Stimulated activated naive CD4-positive, alpha-beta T cell (primary cell): ENCODE measurements around the gene F11R.
"Not testable (repeated sequence)": the region's sequence is repeated elsewhere in the genome, so short reads cannot be mapped to it uniquely, and the experiment has no call there.

Experiments used
- DNase-seq, 6 experiments: peaks; one replicate each; lab custom pipeline; 2025; lab: John Stamatoyannopoulos, UW

The F11R gene

GRCh38 chr1:161013131-161013487 is 7.8 kb downstream of the F11R start:
- DNase-seq, result no peak

GRCh38 chr1:161012420-161012819 is 8.5 kb downstream of the F11R start:
- no peak for DNase-seq

DNA sequence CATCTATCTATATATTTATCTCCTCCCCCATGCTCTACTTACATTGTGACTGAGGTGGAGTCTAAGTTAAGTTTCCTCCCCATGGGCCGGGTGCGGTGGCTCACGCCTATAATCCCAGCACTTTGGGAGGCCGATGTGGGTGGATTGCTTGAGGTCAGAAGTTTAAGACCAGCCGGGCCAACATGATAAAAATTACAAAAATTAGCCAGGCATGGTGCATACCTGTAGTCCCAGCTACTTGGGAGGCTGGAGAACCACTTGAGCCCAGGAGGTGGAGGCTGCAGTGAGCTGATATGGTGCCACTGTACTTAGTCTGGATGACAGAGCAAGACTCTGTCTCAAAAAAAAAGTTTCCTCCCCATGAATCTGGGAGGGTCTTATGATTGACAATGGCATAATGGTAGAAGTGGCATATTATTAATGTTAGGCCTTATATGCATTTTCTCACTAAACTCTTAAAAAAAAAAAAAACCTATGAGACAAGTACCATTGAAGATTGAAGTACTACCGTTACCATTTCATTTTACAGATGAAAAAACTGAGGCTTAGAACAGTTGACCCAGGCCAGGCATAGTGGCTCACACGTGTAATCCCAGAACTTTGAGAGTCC is 11.2 kb downstream of the F11R start:
- no peak for DNase-seq

GRCh38 chr1:161008869-161009510 is 12.0 kb downstream of the F11R start:
- DNase-seq, result no peak

DNA sequence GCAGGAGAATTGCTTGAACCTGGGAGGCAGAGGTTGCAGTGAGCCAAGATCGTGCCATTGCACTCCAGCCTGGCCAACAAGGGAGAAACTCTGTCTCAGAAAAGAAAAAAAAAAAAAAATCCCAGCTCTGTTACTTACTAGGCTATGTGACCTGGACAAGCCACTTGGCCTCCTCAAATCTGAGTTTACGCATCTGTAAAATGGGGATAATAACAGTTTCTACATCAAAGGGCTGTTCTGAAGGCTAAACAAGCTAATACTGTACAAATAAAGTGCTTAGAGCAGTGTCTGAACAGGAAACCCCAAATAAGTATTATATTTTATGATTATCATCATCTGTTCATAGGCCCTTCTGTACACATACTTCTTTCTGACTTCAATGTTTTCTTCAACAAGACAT is 13.6 kb downstream of the F11R start:
- DNase-seq, result no peak

DNA sequence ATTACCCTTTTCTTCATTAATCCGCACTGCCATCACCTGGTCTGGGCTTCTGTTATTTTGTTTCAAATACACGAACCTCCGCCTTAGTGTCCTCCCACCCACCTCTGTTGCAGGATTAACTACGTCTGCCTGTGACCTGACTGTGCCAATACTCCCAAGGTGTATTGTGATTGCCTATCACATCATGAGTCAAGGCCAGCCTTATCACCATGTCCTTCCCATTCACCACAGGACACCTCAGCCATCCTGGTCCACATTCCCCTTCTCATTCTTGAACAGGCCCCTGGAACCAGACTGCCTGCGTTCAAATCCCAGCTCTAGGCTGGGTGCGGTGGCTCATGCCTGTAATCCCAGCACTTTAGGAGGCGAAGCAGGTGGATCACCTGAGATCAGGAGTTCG is 14.4 kb downstream of the F11R start:
- no peak for DNase-seq

DNA sequence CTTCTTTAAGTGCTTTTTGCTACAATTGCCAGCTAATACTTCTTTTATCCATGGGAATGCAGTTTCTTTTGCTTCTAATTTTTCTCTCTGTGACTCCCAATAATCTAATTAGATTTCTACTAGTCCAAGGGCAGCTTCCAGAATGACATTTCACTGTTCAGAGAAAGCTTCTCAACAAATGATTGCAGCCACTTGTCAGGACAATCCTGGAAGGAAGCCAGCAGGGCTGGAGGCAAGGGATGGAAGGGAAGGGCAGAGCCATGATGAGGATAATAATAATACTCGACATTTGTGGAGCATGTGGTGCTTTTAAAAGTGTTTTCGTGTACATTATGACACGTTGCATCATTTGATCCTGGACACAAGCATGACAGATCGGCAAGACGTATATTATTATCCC is 19.4 kb downstream of the F11R start:
- DNase-seq, result no peak

GRCh38 chr1:161000736-161001480 is 20.0 kb downstream of the F11R start:
- DNase-seq, result no peak

DNA sequence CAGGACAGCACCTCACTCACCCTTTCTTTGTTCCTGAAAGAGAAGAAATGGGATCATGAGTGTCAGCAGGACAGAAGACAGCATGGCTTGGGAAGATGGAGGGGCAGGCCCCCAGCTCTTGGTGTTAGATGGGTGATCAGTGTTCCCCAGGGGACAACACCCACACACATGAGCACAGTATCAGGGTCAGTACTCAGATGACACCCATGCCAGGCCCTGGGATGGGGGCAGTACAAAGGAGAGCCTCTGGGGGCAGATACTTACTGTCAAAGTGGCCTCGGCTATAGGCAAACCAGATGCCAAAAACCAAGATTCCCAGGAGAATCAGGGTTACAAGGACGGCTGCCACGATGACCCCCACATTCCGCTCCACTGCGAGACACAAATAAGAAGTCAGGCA is 21.6 kb downstream of the F11R start:
- DNase-seq, result no peak

- DNase-seq, result peak in 5 of 6 experiments; percentile 16 to 36 (median 30)
Observed at GRCh38 chr1:160997323-160998038, 23.5 kb downstream of the F11R start.

- no peak for DNase-seq
Observed at GRCh38 chr1:160996178-160996577, 24.8 kb downstream of the F11R start.

GRCh38 chr1:160993544-160994193 is 27.3 kb downstream of the F11R start:
- no peak for DNase-seq

GRCh38 chr1:160992036-160992435 is 28.9 kb downstream of the F11R start:
- DNase-seq, result not testable (repeated sequence)

DNA sequence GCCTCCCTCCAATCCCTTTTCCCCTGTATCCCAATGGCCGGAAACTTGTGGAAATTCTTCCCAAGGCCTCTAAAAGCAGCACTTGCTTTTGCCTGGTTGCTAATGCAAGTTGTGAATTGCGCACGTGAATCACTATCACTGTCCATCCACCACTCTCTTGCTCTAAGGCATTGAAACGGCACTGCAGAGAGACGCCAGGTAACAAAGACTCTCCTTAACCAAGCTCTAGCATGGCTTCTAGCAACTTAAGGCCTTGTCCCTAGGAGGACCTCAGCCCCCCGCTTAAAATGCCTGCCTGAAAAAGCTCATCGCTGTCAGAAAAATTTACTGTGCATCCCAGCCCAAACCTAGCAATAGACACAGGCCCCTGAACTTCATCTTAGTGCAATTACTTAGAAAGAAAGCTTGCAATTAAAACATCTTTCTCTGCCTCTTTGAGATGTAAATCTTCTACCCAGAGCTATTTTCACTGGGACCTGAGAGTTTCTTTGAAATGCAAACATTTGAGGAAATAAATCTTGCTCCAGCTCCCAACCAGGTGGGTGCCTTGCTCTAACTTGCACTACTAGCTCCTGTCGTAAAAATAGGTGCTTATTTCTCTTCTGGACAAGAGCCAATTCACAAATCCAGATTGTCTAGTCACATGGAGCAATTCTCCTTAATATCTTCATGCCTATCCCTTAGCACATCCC is 33.4 kb downstream of the F11R start:
- DNase-seq, result no peak

- no peak for DNase-seq
Observed at GRCh38 chr1:160985723-160986122, 35.2 kb downstream of the F11R start.

GRCh38 chr1:160981584-160982411 is 39.2 kb downstream of the F11R start:
- DNase-seq, result peak in 3 of 6 experiments; percentile 3 to 5 (median 3)

- no peak for DNase-seq
Observed at GRCh38 chr1:160979286-160979685, 41.7 kb downstream of the F11R start.

DNA sequence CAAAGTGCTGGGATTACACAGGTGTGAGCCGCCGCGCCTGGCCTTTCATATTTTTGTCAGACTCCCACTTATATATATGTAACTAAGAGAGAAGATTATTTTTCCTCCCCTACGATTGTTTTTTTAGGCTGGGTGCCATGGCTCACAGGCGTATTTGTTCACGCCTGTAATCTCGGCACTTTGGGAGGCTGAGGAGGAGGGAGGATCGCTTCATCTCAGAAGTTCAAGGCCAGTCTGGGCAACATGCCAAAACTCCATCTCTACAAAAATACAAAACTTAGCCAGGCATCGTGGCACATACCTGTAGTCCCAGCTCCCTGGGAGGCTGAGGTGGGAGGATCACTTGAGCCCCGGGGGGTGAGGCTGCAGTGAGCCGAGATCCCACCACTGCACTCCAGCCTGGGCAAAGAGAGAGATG is 42.4 kb downstream of the F11R start:
- DNase-seq, result no peak

GRCh38 chr1:160975026-160975425 is 45.9 kb downstream of the F11R start:
- DNase-seq, result no peak

DNA sequence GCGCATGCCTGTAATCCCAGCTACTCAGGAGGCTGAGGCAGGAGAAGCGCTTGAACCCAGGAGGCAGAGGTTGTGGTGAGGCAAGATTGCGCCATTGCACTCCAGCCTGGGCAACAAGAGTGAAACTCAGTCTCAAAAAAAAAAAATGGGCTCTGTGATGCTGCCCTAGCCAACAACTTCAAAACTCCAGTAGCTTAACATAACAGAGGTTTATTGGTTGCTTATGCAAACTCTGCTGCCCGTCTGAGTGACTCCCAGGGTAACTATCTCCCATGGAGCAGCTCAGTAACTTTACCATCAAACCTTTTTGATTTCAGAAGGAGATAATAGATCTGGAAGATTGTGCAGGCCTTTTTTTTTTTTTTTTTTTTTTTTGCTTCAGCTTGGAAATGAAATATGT is 47.5 kb downstream of the F11R start:
- no peak for DNase-seq

- no peak for DNase-seq
Observed at GRCh38 chr1:160972939-160973338, 48.0 kb downstream of the F11R start.
